ENCODE results near the gene WFIKKN1. TPM values are rescaled to one million over a fixed set of nuclear protein-coding genes. Genes with fewer than 3 reads are reported as not detected.

Gene WFIKKN1
- total and polyA plus RNA-seq, 2 of the 4 experiments (the other 2 are of a cell fraction): 0.10 TPM; not detected in 1

DNA sequence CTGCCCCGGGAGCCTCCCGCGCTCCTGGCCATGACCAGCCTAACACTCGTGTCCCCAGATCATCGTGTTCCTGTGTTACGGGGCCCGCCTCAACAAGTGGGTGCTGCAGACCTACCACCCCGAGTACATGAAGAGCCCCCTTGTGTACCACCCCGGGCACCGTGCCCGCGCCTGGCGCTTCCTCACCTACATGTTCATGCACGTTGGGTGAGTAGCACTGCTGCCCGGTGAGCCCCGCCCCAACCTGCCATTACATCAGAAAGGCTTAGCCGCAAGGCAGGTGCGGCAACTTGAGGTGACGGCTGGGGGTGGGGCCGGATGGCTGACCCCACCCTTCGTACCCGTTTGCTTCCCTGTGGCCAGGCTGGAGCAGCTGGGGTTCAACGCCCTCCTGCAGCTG is 46.1 kb downstream of the WFIKKN1 start:
- Histone ChIP-seq H2BK20ac (ENCODE audit: low read depth, low read length) (no peak overlapping the region), H4K8ac (ENCODE audit: low read depth in 2 of 2, low read length in 2 of 2) (no peak overlapping the region), H2AFZ (replicated peaks; ENCODE audit: low read length, poor library complexity) (no peak overlapping the region), H3K56ac (ENCODE audit: extremely low read depth, insufficient read depth, low read length) (no peak overlapping the region), H3K14ac (replicated peaks; ENCODE audit: low read depth, low read length) (no peak overlapping the region), H3K9me3 (ENCODE audit: control insufficient read depth, insufficient read depth, low read length) (no peaks in the 10 kb centered on the region), H2BK5ac (ENCODE audit: low read depth, low read length, poor library complexity, severe bottlenecking) (no peak overlapping the region), H2BK15ac (ENCODE audit: low read depth, low read length) (no peak overlapping the region), H2AK9ac (replicated peaks; ENCODE audit: low read depth, low read length, poor library complexity) (no peak overlapping the region), H3K23ac (ENCODE audit: low read depth, low read length) (no peak overlapping the region), H3K79me1 (ENCODE audit: low read depth in 1 of 2, low read length in 2 of 2) (peaks cover 2 to 30% of the 10 kb centered on the region in 2 experiments; a peak in 3 of 4 replicates), H3K9ac (ENCODE audit: low read depth, low read length) (no peak overlapping the region), H3K4me3 (ENCODE audit: insufficient read depth, low read depth, low read length) (no peak overlapping the region), H4K20me1 (ENCODE audit: insufficient read depth, low read length) (peaks cover 33% of the 10 kb centered on the region), H4K5ac (ENCODE audit: low read depth, low read length) (no peak overlapping the region), H3K27ac (ENCODE audit: insufficient read depth, low read length) (no peak overlapping the region), H3K27me3 (ENCODE audit: control insufficient read depth, insufficient read depth, low read length) (no peaks in the 10 kb centered on the region), H3K4ac (ENCODE audit: low read depth, low read length) (no peak overlapping the region), H4K91ac (ENCODE audit: insufficient read depth, low read depth, low read length) (no peak overlapping the region), H3K18ac (ENCODE audit: low read depth, low read length) (no peak overlapping the region), H2BK120ac (ENCODE audit: low read depth, low read length) (no peak overlapping the region), H3K9me1 (ENCODE audit: insufficient read depth, low read length) (peaks cover 12% of the 10 kb centered on the region), H3K36me3 (ENCODE audit: control insufficient read depth, insufficient read depth, low read length) (peaks cover 29% of the 10 kb centered on the region), H2AK5ac (ENCODE audit: low read depth, low read length) (no peak overlapping the region), H3K4me1 (ENCODE audit: control insufficient read depth, insufficient read depth, low read length) (peaks cover 18% of the 10 kb centered on the region), H3K4me2 (ENCODE audit: low read depth, low read length) (no peak overlapping the region)
- WGBS, 2 experiments (ENCODE audit: extremely low coverage in 2 of 2, insufficient read length in 1 of 2): 69% methylated on average over 14 of the region's 23 CpGs; no CpG with 5 or more reads in 1 of the 2 experiments
- no peak for TF ChIP-seq SMC3 (IDR thresholded peaks at IDR 0.05; ENCODE audit: low read depth, low read length)
- TF ChIP-seq, protein P1, sequence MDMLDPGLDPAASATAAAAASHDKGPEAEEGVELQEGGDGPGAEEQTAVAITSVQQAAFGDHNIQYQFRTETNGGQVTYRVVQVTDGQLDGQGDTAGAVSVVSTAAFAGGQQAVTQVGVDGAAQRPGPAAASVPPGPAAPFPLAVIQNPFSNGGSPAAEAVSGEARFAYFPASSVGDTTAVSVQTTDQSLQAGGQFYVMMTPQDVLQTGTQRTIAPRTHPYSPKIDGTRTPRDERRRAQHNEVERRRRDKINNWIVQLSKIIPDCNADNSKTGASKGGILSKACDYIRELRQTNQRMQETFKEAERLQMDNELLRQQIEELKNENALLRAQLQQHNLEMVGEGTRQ (IDR thresholded peaks at IDR 0.05; ENCODE audit: low read depth, low read length): no peak
- no peak for TF ChIP-seq MXI1 (IDR thresholded peaks at IDR 0.05; ENCODE audit: borderline replicate concordance, low read depth, low read length)
- TF ChIP-seq BHLHE40 (IDR thresholded peaks at IDR 0.05; ENCODE audit: low read depth, low read length): no peak
- POLR2A ChIA-PET (ENCODE audit: unreplicated experiment): no interaction called here
- CTCF ChIA-PET: no interaction called here
- ATAC-seq (ENCODE audit: low read depth) (no peak), DNase-seq (no peak)
- intact Hi-C loops (cut with micrococcal nuclease): no loop called here
- dilution Hi-C loops (cut with HindIII; ENCODE audit: low sequenced_read_pairs, unreplicated experiment): no loop called here
- in situ Hi-C loops (cut with MboI; ENCODE audit: low sequenced_read_pairs): no loop called here
- no TSS peak for BruUV-seq (replicated peaks)
